Left kidney (tissue), 2 donors: ENCODE results near the gene SLC6A9. TPM values are rescaled to one million over a fixed set of nuclear protein-coding genes. Genes with fewer than 3 reads are reported as not detected.

Source experiments
- DNase-seq: peaks from one replicate; pipeline ENCODE4 v3.0.0-alpha.2; 2013
- polyA plus RNA-seq: library from polyadenylated mRNA; unstranded; fragments of 120-200 nt; gene quantifications from one replicate; pipeline ENCODE4 v1.2.1, GENCODE V29; 2013; ENCODE audit not compliant: insufficient read length

The SLC6A9 gene
- polyA plus RNA-seq, 1 donor, result 6.8 TPM

DNA sequence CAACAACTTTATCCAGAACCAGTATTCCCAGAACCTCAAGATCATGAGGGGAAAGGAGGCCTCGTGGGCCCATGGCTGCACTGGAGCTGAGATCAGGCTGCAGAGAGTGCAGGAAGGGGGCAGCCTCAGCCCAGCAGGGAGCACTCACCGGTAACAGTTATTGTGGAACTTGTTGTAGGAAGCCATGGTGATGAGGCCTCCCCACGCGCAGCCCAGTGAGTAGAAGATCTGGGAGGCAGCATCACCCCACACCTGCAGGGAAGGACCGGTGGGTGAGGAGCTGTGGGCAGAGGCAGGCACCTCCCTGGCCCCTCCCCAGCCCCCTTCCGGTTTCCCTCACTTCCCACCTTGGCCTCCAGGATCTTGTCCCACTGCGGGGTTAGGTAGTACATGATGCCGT lies 29.1 kb downstream of the SLC6A9 start:
- DNase-seq, result no peak

DNA sequence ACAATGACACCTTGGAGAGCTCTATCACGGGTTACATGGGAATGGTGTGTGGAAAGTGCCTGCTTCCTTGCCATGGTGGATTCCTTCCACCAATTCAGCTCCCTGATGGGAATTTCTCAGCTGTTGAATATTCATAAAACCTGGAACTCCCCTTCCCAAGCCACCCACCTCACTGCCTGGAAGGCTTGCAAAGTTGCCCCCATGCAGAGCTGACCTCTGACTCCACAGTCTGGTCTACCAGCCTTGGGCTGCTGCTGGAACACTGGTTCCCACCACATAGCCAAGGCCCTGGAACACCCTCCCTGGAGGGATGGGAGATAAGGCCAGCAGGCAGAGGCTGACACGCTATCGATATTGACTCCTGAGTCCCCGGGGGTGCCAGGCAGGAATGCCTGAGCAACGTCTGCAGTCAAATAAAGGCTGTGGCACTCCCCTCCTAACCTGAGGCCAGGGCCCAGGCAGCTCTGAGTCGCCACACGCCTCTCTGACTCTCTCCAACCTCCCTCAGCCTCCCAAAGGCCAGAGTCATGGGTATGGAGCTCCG lies 31.1 kb downstream of the SLC6A9 start:
- no peak for DNase-seq

DNA sequence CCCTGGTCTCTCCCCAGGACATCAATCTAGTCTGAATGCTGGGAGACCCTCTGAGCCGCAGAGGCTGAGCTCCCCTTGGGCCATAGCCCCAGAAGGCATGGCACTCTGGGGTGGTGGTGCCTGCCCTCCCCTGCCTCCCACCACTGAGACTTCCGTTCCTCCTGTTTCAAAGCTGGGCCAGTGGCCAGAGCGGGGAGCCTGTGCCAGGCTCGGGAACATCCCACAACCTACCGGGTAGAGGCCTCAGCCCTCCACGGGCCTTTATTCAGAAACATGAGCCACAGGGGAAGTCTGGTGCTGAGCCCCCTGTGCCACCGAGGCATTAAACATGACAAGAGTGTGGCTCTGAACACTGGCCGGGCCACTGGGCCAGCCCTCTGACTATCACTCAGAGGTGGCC lies 31.8 kb downstream of the SLC6A9 start:
- no peak for DNase-seq

DNA sequence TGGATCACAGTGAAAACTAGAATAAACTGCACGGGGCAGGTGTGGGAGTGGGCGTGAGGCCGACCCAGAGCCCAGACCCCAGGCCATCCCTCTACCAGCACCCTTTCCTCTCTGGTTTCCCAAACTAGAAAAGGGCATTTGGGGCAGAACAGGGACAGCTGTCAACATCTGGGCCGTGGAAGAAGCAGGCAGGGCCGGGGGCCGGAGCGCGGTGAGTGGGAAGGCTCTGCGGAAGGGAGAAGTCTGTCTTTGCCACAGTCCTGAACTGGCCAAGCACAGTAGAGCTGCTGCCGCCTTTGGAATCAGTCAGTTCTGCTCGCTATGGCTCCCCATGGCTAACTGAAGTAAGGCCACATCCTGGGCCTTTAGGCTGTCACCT lies 33.3 kb downstream of the SLC6A9 start:
- no peak for DNase-seq

DNA sequence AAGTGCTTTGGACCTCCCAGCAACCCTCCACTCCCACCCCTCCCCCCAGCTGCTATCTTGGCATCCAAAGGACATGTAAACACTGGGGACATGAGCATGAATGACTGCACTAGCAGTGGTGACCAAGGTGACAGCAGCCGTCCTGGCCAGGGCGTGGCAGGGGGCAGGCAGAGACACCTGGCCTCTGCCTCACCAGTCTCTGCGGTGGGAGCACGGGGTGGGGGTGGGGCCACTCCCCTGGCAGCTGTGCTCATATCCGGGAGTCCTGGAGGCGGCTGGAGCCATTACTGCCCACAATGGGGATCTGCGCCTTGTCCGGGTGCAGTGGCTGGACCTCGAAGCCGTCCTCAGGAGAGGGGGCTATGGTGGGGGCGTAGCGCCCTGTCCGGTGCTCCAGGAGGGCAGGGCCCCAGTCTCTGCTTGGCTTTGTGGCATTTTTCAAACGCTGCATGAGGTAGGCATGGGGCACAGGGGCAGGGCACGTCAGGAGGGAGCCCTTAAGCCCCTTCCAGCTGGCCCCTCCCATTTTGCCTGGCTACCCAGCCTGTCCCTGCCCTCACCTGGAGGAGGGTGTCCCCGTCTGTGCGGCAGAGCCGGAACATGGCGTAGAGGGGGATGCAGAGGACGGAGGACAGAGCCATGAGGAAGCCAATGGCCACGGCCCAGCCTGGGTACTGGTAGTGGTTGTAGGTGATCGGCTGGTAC lies 33.8 kb downstream of the SLC6A9 start:
- no peak for DNase-seq

DNA sequence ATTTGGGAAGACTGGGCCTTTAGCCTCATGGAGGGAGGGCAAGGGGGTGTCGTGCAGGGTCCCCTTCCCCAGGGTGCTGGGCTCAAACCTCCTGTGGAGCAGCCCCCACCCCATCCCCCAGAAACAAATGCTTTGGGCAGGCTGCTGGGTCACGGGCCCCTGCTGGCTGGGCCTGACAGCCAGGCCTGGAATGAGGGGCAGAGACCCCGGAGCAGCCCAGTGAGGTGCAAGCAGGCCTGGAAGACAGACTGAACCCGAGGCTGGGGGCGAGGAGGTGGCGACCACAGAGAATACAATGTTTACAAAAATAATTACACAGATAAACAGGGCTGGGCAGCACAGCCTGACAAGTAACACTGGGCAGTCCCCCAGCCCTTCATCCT lies 34.5 kb downstream of the SLC6A9 start:
- no peak for DNase-seq

DNA sequence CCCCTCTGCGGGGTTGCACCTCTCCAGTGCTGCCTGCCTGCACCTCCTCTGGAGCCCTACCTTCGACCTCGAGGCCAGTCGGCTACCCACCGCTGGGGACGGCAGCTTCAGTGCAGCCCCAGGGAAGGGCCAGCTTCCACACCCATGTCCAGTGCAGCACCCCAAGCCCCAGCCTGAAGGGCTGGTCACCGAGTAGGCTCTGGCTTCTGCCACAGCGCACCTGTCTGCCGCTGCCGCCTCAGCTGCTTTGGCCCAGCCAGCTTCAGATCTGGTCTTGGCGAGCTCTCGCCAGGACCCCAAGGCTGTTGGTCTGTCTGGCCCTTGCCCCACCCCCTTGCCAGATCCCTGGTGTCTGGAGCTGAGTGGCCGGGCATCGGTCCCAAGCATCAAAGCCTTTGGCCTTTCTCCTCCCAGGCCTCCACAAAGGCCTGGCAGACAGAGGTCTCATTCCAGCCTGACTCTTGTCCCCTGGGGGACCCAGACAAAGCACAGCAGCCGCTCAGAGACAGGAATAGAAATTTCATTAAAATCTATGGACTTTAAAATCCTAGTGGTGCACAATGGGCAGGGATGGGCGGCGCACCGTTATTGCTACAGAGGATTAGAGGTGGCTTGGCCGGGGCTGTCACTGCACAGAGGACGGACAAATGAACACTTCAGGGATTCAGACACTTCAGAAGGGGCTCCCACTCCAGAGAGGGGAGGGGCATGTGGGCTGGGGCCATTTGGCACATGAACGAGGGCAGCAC lies 35.1 kb downstream of the SLC6A9 start:
- DNase-seq, result no peak

DNA sequence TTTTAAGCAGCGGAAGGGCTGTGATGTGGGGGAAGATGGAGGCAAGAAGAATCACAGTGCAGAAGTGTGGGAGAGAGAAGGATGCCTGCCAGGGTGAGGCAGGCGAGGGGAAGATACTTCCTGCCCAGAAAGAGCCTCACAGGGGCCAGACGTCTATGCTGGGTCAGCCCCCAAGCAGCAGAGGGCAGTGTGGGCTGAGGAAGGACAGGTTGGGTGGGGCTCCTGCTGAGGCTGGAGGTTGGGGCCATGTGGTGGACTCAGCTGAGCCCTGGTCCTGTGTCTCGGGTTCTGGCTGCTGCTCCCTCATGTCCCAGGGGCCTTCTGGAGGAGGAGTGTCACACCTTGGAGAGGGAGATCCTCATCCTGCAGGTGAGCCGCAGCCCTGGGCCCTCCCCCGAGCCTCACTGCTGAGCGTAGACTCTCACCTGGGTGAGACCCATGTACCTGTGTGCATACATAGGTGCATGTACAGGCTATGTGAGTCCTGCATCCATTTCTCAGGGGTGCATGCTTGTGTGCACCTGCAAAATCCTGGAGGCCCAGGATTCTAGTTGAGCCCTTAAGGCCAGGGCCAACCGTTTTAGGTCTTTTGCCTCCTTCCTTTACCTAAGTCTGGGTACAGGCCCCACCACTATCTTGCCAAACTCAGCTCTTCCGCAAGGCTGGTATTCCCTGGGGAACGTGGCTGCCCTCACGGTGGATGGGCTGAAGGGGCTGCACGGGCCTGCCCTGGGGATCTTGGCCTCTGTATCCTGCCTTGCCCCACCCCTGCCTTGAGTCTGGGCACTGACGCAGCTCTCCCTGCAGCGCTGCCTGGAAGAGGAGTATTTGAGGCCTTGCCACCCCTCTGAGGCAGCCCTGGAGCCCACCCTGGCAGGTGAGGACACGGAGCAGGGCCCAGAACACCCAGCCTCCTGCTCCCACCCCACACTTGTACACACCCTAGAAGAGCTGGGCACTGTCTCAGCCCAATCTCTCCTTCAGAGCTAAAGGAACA lies 36.2 kb downstream of the SLC6A9 start:
- no peak for DNase-seq

DNA sequence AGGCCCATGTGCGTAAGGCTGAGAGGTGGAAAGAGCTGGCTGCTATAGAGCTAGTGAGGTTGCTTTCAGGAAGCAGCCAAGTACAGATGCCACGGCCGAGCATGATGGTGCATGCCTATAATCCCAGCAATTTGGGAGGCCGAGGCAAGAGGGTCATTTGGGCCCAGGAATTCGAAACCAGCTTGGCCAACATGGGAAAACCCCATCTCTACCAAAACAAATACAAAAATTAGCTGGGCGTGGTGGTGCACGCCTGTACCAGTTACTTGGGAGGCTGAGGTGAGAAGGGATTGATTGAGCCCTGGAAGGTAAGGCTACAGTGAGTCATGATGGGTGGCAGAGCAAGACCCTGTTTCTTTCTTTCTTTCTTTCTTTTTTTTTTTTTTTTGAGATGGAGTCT lies 37.2 kb downstream of the SLC6A9 start:
- DNase-seq, result no peak

DNA sequence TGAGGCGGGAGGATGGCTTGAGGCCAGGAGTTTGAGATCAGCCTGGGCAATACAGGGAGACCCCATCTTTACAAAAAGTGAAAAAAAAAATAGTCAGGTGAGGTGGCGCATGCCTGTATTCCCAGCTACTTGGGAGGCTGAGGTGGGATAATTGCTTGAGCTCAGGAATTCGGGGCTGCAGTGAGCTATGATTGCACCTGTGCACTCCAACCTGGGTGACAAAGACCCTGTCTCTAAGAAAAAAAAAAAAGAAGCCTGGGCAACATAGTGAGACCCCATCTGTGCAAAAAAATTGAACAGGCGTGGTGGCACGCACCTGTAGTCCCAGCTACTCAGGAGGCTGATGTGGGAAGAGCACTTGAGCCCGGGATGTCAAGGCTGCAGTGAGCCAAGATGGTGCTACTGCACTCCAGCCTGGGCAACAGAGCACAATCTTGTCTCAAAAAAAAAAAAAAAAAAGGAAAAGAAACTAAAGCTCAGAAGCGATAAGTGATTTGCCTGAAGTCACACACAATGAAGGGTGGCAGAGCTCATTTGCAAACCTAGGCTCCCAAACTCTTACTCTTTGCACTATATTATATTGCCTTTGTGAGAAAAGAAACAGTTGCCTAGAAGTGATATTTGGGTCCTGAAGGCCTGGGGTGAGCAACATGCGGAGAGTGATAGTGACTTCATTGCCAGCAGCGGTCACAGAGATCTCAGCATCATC lies 37.9 kb downstream of the SLC6A9 start:
- DNase-seq, result no peak

DNA sequence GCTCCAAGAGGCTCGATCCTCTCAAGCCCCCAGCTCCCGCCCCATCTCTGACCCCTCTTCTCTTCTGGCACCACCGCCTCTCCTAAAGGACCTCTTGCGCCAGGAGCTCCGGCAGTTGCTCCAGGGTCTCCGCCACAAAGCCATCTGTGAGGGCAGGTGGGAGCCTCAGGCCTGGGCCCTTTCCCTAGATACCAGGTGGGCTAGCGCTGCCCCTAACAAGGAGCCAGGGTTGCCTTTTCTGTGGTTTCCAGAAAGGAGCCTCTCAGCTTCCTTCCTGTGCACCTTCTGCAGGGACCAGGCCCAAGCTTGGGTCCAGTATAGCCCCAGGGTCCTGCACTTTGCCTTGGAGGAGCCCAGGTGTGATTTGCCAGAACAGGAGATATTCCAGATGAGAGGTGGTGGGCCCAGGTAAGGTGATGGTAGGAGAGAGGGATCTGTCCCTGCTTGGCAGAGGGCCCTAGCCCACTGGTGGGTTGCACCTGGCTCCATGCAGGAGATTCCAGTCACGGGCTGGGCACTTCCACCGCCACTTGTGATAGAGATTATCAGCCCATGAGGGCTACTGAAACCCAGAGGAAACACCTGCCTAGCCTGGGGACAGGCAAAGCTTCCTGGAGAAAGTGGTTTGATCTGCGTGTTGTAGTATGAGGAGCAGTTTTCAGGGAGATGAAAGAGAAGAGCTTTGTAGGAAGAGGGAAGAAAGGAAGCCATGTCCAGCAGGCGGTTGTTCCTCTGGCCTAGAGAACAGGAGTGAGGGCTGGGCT lies 38.8 kb downstream of the SLC6A9 start:
- no peak for DNase-seq

DNA sequence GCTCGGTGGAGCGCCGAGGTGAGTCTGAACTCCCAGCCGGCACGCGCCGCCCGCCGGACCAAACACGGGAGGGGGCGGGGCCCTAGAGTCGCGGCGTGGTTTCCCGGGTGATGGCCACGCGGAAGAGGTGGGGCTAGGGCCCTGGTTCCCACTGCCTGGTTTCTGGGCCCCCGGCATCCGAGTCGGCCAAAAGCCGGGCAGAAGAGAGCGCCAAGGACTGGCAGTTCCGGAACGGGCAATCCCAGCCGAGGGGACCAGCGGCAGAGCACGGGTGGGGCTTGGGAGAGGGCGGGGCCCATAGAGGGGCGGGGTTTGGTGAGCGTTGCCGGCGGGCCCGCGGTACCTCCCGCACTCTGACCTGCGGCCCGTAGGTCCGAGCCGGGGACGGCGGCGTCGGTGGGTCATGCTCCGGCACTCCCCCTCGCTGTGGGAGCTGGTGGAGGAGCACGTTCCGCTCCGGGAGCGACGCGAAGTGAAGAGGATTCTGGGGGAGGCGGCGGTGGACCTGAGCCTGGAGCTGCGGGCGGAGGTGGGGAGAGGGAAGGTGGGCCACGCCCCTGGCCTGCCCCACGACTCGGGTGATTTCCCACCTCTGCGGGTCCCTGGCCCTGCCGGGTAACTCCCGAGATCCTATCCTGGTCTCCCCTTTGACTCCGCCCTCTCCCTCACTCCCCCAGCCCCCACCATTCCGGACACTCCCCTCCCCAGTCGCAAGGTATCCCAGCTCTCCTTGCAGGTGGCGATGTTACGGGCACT lies 39.6 kb downstream of the SLC6A9 start, which contains the start of gene CCDC24:
Gene CCDC24 (plus strand): TSS at position 124 of the 756 bp plus-strand sequence. CDS start 280 bp downstream, at position 404.
- DNase-seq, result peak; percentile 76

DNA sequence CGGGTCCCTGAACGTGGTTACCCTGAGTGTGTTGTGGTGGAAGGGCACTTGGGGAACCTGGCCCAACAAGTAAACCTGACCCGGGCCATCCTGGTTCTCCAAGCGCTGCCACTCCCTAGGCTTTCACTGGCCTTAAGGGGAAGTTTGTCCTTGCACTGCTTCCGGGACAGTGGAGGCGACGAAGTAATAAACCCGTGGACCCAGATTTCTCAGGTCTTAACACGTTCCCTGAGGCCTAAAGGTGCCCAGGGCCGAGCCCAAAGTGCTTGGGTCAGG lies 40.1 kb downstream of the SLC6A9 start:
- no peak for DNase-seq

DNA sequence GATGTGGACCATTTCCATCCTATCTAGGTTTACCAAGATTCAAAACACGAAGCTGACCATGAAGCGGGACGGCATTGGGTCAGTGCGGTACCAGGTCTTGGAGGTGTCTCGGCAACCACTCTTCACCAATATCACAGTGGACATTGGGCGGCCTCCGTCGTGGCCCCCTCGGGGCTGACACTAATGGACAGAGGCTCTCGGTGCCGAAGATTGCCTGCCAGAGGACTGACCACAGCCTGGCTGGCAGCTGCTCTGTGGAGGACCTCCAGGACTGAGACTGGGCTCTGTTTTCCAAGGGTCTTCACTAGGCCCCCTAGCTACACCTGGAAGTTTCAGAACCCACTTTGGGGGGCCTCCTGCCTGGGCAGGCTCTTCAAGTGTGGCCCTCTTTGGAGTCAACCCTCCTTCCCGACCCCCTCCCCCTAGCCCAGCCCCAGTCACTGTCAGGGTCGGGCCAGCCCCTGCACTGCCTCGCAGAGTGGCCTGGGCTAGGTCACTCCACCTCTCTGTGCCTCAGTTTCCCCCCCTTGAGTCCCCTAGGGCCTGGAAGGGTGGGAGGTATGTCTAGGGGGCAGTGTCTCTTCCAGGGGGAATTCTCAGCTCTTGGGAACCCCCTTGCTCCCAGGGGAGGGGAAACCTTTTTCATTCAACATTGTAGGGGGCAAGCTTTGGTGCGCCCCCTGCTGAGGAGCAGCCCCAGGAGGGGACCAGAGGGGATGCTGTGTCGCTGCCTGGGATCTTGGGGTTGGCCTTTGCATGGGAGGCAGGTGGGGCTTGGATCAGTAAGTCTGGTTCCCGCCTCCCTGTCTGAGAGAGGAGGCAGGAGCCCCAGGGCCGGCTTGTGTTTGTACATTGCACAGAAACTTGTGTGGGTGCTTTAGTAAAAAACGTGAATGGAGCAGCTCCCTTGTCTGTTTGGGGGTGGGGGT lies 40.7 kb downstream of the SLC6A9 start:
- no peak for DNase-seq

DNA sequence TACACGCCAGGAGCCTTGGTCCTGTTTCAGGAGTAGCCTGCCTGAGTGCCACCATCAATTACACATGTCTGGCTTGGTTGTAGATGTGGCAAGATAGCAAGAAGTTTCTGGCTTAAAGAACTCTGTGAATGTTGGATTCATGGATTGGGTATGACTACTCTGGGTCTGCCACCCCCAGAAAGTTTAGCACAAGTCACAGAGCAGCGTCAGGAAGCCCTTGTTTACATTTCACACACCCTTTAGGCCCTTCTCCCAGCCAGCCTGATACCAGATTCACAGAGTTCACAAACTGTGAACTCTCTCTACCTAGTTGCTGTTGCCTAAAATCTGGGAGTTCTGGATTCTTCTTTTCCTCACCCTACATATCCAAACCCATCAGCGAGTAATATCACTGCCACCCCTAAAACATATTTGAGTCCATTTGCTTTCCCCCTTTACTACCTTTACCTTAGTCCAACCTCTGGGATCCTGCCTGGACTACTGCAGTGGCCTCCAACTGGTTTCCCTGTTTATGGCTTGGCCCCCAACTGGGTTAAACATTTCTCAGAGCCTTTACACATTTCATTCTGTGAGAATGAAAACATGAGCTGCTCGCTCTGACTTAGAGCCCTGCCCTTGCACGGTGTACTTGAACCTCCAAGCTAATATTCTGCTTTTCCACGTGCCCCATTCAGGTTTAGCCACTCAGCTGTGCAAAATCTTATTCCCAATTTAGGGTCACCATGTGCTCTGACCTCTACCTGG lies 43.9 kb downstream of the SLC6A9 start:
- DNase-seq, result no peak

DNA sequence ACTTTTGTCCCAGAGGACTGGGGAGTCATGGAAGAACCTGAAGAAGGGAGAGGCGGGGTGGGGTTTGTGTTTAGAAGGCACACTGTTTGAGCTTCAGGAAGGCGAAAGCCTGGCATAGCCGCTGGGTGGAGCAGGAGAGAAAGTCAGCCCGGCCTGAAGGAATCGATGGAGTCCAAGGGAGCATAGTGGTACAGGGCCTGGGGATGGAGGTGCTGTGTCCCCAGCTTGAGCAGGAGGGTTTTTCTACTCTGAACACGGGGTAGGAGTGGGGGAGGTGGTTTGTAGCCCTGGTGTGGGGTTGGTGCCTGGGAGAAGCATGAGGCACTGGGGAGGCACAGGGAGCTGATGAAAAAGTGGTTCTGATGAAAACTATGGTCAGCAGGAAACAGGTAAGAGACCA lies 44.5 kb downstream of the SLC6A9 start:
- DNase-seq, result no peak

DNA sequence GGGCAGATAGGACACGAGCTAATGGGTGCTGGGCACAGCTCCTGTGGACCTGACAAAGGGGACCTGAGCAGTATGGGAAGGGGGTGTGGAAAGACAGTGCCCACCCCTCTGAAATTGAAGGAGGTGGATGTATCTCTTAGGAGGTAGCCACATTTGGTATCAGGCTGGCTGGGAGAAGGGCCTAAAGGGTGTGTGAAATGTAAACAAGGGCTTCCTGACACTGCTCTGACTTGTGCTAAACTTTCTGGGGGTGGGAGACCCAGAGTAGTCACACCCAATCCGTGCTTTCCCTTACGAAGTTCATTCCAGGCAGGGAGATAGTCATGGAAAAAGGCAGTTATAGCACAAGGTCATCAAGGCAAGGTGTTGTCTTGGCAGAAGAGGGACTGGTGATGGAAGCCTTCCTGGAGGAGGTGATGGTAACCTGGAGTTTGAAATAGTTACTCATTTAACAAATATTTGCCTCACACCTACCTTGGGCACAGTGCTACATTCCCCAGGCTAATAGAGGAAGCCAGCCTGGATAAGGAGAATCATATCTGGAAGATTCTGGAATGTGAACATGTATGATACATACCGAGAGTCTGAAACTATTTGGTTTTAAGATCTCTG lies 45.2 kb downstream of the SLC6A9 start:
- DNase-seq, result no peak

DNA sequence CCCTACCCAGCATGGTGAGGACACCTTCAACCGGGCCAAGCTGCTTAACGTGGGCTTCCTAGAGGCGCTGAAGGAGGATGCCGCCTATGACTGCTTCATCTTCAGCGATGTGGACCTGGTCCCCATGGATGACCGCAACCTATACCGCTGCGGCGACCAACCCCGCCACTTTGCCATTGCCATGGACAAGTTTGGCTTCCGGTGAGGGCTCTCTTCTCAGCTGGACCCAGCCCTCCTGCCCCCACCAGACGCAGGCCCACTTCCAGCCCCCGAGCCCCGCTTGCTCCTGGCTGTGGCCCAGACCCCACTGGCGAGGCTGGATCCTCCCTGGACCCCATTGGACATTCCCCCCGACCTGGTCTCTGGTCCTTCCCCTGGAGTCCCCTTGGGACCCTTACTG lies 46.4 kb downstream of the SLC6A9 start:
- no peak for DNase-seq
